Activated B cell treated with CpG ODN at 0.5 μM for 24 hours (primary cell): ENCODE measurements around the gene APPL2. TPM values are rescaled to one million over a fixed set of nuclear protein-coding genes. Genes with fewer than 3 reads are reported as not detected.
A peak's percentile ranks its signal among the peaks of the same experiment; 100 is the strongest.

Experiments
- ATAC-seq: fragments of 200-7000 bp; cut with Tn5 transposase; one replicate; pipeline ENCODE4 v1.10.0; 2021; ENCODE audit warnings: low read depth, mild to moderate bottlenecking, moderate library complexity
- CTCF ChIA-PET: fragments of 350-600 bp; sonication (Branson Sonifier 250); formaldehyde crosslinking; loops from one replicate; lab custom pipeline; 2021; ENCODE audit warnings: antibody characterized with exemption; lab: Charles Lee
- POLR2A ChIA-PET: fragments of 350-600 bp; sonication (Branson Sonifier 250); formaldehyde crosslinking; loops from one replicate; lab custom pipeline; 2021; ENCODE audit warnings: antibody characterized with exemption; lab: Charles Lee
- DNase-seq: peaks from one replicate; pipeline ENCODE4 v3.0.0; 2022
- H3K27ac Mint-ChIP-seq: one replicate; pipeline ENCODE4 v1.8.0; 2020; ENCODE audit warnings: mixed read lengths
- H3K27me3 Mint-ChIP-seq: one replicate; pipeline ENCODE4 v1.8.0; 2021; ENCODE audit warnings: mixed read lengths
- H3K36me3 Mint-ChIP-seq: one replicate; pipeline ENCODE4 v1.8.0; 2021; ENCODE audit warnings: low read depth, mixed read lengths
- H3K4me1 Mint-ChIP-seq: one replicate; pipeline ENCODE4 v1.8.0; 2021; ENCODE audit warnings: mixed read lengths
- H3K4me3 Mint-ChIP-seq: one replicate; pipeline ENCODE4 v1.8.0; 2020; ENCODE audit warnings: mild to moderate bottlenecking, mixed read lengths
- H3K9me3 Mint-ChIP-seq: one replicate; pipeline ENCODE4 v1.8.0; 2020; ENCODE audit warnings: mixed read lengths
- intact Hi-C: fragments of 100-400 bp; cut with micrococcal nuclease; formaldehyde crosslinking; loops from one replicate; pipeline ENCODE4 v1.15.1; 2024
- total RNA-seq: library from RNA; stranded (reverse); gene quantifications from 2 replicates; pipeline ENCODE4 v1.2.3, GENCODE V29; 2022
- TF ChIP-seq, protein P1 (sequence below): fragments of 200-600 bp; IDR thresholded peaks from one replicate; pipeline ENCODE4 v1.8.0; 2022; ENCODE audit warnings: antibody characterized with exemption, mild to moderate bottlenecking

Gene APPL2, protein sequence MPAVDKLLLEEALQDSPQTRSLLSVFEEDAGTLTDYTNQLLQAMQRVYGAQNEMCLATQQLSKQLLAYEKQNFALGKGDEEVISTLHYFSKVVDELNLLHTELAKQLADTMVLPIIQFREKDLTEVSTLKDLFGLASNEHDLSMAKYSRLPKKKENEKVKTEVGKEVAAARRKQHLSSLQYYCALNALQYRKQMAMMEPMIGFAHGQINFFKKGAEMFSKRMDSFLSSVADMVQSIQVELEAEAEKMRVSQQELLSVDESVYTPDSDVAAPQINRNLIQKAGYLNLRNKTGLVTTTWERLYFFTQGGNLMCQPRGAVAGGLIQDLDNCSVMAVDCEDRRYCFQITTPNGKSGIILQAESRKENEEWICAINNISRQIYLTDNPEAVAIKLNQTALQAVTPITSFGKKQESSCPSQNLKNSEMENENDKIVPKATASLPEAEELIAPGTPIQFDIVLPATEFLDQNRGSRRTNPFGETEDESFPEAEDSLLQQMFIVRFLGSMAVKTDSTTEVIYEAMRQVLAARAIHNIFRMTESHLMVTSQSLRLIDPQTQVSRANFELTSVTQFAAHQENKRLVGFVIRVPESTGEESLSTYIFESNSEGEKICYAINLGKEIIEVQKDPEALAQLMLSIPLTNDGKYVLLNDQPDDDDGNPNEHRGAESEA
- 22.0 and 30.7 TPM in 2 replicates for total RNA-seq

DNA sequence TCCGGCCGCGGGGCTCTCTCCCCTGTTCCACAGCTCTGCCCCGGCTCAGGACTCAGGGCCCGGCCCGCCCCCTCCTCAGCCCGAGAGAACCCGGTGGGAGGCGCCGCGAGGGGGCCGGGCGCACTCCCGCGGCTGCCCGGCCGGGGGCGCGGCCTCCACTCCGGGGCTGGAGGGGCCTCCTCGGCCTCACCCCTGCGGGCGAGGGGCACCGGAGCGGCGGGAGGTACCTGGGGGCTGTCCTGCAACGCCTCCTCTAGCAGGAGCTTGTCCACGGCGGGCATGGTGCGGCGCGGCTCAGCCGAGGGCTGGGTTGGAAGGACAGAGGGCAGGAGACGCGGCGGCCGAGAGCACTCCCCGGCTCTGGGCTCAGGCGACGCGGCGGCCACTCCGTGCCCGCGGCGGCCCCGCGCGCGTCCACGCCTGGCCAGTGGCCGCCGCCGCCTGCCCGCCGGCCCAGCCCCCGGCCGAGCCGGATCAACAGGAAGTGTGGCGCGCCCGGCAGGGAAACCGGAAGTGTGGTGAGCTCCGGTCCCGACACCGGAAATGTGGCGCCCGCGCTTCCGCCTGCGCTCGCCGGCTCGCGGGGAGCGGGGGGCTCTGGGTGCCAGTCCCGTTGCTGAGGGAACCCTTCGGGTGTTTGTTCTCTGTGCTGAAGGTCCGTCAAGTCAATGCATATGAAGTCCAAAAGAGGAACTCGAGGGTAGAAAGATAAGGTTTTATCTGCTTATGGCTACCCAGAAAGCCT lies at the start of gene APPL2:
APPL2 (minus strand) TSS at position 443 of the 745 bp plus-strand sequence; CDS start at position 281, 162 bp downstream.
- H3K9me3 Mint-ChIP-seq, result no peaks in the 10 kb centered on the region
- H3K36me3 Mint-ChIP-seq, result peaks cover 14% of the 10 kb centered on the region
- H3K4me1 Mint-ChIP-seq, result peaks cover 39% of the 10 kb centered on the region
- no peaks in the 10 kb centered on the region for H3K27me3 Mint-ChIP-seq
- ChIA-PET POLR2A (interaction anchor here (0.7 to 1.8 kb wide), 15 partner anchors 11 to 1280 kb away, joined by 3 to 7 read pairs (median 4); partner anchors contain the start of genes NFYB, TDG and WASHC4), CTCF (interaction anchor here (2.3 kb wide), 1 partner anchor 147 kb away, joined by 9 read pairs; no protein-coding TSS in a partner anchor)
- peak; percentile 79 for DNase-seq
- peak; percentile 82 for ATAC-seq
- TF ChIP-seq, protein P1, sequence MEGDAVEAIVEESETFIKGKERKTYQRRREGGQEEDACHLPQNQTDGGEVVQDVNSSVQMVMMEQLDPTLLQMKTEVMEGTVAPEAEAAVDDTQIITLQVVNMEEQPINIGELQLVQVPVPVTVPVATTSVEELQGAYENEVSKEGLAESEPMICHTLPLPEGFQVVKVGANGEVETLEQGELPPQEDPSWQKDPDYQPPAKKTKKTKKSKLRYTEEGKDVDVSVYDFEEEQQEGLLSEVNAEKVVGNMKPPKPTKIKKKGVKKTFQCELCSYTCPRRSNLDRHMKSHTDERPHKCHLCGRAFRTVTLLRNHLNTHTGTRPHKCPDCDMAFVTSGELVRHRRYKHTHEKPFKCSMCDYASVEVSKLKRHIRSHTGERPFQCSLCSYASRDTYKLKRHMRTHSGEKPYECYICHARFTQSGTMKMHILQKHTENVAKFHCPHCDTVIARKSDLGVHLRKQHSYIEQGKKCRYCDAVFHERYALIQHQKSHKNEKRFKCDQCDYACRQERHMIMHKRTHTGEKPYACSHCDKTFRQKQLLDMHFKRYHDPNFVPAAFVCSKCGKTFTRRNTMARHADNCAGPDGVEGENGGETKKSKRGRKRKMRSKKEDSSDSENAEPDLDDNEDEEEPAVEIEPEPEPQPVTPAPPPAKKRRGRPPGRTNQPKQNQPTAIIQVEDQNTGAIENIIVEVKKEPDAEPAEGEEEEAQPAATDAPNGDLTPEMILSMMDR, result no peak
- intact Hi-C loops, result loop anchor here (1.0 to 5.0 kb wide), 8 partner anchors 43 to 1856 kb away; partner anchors contain the start of genes C12orf75, CRY1, NFYB and TCP11L2
- H3K27ac Mint-ChIP-seq, result peak within 1 kb of the TSS; percentile 91
- peak within 1 kb of the TSS; percentile 88 for H3K4me3 Mint-ChIP-seq

GRCh38 chr12:105285378-105285777 lies 49.4 kb upstream of the APPL2 start:
- Mint-ChIP-seq H3K36me3 (no peaks in the 10 kb centered on the region), H3K9me3 (no peaks in the 10 kb centered on the region), H3K4me1 (no peaks in the 10 kb centered on the region), H3K27ac (no peak overlapping the region), H3K27me3 (peaks cover 3% of the 10 kb centered on the region), H3K4me3 (no peak overlapping the region)
- POLR2A ChIA-PET, result no interaction called here
- CTCF ChIA-PET, result no interaction called here
- ATAC-seq (no peak), DNase-seq (no peak)
- TF ChIP-seq, protein P1, result no peak
- intact Hi-C loops, result no loop called here

DNA sequence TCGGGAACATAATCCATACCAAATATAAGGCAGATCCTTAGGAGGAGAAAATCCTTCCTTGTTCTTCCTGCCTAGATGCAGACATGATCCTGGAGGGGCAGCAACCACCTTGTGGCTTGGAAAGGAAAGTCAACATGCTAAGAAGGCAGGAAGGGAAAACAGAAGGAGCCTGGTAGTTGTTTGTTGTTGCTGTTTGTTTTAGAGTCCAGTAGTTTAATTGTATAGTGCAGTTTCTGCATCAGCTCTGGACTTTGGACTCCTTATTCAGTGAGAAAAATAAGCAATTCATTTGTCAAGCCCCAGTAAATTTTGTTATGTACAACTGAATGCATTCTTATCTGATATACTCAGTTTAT lies 45.7 kb upstream of the APPL2 start:
- Mint-ChIP-seq H3K27ac (no peak overlapping the region), H3K9me3 (no peaks in the 10 kb centered on the region), H3K27me3 (peaks cover 3% of the 10 kb centered on the region), H3K4me3 (no peak overlapping the region), H3K4me1 (no peaks in the 10 kb centered on the region), H3K36me3 (no peaks in the 10 kb centered on the region)
- ChIA-PET CTCF (no interaction called here), POLR2A (no interaction called here)
- TF ChIP-seq, protein P1, result no peak
- no peak for DNase-seq
- intact Hi-C loops, result no loop called here
- no peak for ATAC-seq

DNA sequence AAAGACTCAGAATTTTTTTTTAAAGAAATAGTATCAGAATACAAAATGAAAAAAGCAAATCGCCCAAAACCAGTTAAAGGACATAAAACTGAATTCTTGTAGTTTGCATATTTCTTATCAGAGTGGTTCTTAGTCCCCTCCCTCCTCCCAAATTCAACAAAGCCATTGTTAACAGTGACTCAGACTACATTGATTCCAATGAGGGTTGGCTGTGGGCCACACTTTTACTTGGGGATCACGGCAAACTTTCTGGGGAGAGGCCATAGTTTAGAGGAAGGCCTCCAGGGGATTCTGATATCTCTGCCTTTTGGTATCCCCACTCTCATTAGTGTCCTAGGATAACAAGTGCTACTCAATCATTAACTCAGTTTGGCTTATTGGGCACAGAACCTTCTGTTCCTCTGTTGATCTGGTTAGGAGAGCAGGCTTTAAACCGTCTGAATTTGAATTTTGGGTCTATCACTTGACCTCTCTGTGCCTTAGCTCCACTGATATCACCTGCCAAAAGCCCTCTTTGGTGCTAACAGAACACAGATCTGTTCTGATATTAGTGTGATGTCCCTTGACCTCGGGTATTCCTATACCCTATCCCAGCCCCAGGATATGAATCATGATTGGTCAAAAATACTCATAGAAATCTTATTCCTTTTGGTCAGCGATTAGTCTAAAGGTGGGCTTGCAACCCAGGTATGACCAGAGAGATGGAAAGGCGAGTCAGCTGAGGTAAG lies 45.2 kb upstream of the APPL2 start:
- Mint-ChIP-seq H3K27ac (no peak overlapping the region), H3K4me1 (no peaks in the 10 kb centered on the region), H3K4me3 (no peak overlapping the region), H3K9me3 (no peaks in the 10 kb centered on the region), H3K27me3 (peaks cover 3% of the 10 kb centered on the region), H3K36me3 (no peaks in the 10 kb centered on the region)
- TF ChIP-seq, protein P1, result no peak
- POLR2A ChIA-PET, result no interaction called here
- DNase-seq (no peak), ATAC-seq (no peak)
- CTCF ChIA-PET, result no interaction called here
- intact Hi-C loops, result no loop called here
